ENCODE measurements around the gene SP9.
"Not testable (repeated sequence)": the region's sequence is repeated elsewhere in the genome, so short reads cannot be mapped to it uniquely, and the experiment has no call there.

Gene SP9

DNA sequence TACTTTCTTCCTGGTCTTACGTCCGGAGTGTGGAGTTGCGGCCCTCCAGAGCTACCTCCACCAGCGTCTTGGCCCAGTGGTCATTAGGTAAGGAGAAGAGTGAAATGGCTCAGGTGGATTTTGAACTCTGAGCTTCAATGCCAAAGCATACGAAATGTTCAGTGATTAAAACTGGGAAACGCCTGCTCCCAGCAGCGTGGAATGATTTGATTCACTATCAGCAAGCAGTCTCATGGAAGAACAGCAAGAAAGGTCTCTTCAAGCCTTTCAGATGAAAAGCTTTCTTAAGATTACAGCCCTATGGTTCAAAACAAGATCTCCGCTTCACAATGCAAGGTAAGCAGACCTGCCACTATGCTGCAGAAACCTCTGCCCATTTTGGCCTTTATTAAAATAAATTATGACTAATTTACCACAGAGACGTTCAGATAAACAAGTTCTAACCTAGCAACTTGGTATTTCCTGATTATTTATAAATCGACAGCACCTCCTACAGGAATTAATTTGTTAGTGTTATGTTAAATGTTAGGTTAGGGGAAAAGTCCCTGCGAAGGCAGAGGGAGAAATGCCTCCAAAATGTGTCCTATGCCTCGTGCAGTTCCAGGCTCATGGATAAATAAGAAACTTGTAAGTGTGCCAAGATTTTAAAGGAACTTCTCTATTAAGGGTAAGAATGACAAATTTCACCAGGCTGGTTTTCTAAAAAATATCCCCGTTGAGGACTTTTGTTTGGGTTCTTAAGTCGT, 10.1 kb downstream of the SP9 start:
- peak; percentile 29 for DNase-seq

DNA sequence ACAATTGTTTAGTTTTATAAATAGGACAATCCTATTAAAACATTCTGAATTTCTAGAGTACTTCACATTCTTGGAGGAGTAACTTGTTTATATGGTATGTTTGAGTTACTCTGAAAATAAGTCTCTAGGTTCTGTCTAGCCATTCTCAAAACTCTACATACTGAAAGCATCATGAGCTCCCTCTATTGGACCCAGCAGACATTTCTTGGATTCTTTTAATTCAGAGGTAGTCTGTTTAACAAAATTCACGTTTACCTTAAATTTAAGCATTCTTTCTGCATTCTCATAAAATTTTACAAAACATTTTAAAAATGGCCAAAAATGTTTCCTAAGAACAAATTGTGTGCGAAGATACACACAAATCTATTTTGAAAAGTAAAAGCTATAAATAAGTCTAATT, 15.3 kb downstream of the SP9 start:
- no peak for DNase-seq

- no peak for DNase-seq
These were observed 15.9 kb downstream of the SP9 start for GRCh38 chr2:174350593-174351181.

- no peak for DNase-seq
These were observed 18.2 kb downstream of the SP9 start for GRCh38 chr2:174353004-174353403.

GRCh38 chr2:174356347-174356746, 21.6 kb downstream of the SP9 start:
- no peak for DNase-seq

DNA sequence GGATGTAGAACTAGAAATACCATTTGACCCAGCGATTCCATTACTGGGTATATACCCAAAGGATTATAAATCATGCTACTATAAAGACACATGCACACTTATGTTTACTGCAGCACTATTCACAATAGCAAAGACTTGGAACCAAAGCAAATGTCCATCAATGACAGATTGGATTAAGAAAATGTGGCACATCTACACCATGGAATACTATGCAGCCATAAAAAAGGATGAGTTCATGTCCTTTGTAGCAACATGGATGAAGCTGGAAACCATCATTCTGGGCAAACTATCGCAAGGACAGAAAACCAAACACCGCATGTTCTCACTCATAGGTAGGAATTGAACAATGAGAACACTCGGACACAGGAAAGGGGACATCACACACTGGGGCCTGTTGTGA, 24.9 kb downstream of the SP9 start:
- not testable (repeated sequence) for DNase-seq

GRCh38 chr2:174362949-174363348, 28.2 kb downstream of the SP9 start:
- no peak for DNase-seq

- not testable (repeated sequence) for DNase-seq
These were observed 28.9 kb downstream of the SP9 start for GRCh38 chr2:174363492-174364225.

- DNase-seq = no peak
These were observed 29.9 kb downstream of the SP9 start for GRCh38 chr2:174364628-174365027.

- no peak for DNase-seq
These were observed 30.8 kb downstream of the SP9 start for GRCh38 chr2:174365571-174365970.

GRCh38 chr2:174368691-174369090, 33.9 kb downstream of the SP9 start:
- DNase-seq = no peak

DNA sequence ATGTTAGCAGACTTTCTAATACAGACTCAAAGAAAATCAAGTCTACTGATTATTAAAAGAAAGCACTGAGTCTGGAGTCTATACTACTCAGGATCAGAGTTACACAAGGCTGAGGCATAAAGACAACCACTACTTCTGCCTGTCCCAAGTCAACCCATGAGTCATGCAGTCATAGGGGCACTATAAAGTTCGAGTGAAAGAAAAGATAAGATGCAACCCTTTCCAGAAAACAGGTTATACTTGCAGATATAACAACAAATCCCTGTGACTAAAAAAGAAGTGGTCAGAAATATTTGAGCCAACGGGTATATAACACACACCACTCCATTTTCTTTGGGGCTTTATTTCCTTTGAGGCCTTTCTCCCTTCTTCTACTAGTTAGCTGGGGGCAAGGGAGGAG, 42.2 kb downstream of the SP9 start:
- no peak for DNase-seq

GRCh38 chr2:174383796-174384195, 49.0 kb downstream of the SP9 start:
- no peak for DNase-seq

GRCh38 chr2:174385201-174385600, 50.4 kb downstream of the SP9 start:
- DNase-seq = no peak
